NB4 (cell line): ENCODE measurements around the gene CLIC5.

Experiments used
- CTCF ChIP-seq: IDR thresholded peaks from one replicate; pipeline ENCODE4 v1.5.1; 2012; ENCODE audit warnings: low read depth, low read length
- MAX ChIP-seq: IDR thresholded peaks from 2 replicates; pipeline ENCODE4 v1.6.1; 2011; ENCODE audit warnings: low read depth, low read length
- MYC ChIP-seq: IDR thresholded peaks from 2 replicates; pipeline ENCODE4 v1.6.1; 2011; ENCODE audit warnings: low read depth, low read length
- POLR2A ChIP-seq: IDR thresholded peaks from 2 replicates; pipeline ENCODE4 v1.6.1; 2011; ENCODE audit warnings: mild to moderate bottlenecking; ENCODE audit not compliant: insufficient read length; ENCODE audit errors: extremely low read depth

- no peak for TF ChIP-seq CTCF
- TF ChIP-seq POLR2A, result no peak
- TF ChIP-seq MYC, result no peak
- no peak for TF ChIP-seq MAX
Measured at GRCh38 chr6:45851034-45851400, 164.6 kb downstream of the CLIC5 start.
